PC-9 (cell line): ENCODE results near the gene SHISA5. TPM values are rescaled to one million over a fixed set of nuclear protein-coding genes. Genes with fewer than 3 reads are reported as not detected.

Source experiments
- BruUV-seq: library from RNA; stranded (reverse); fragments of 400-500 nt; replicated peaks from 2 replicates; lab custom pipeline; 2021; lab: Mats Ljungman, UMichigan
- CTCF ChIA-PET: fragments of 300-600 bp; sonication (Branson Sonifier 250); formaldehyde crosslinking; loops from one replicate; lab custom pipeline; 2022; ENCODE audit warnings: antibody characterized with exemption; lab: Charles Lee
- POLR2A ChIA-PET: fragments of 300-600 bp; sonication (Branson Sonifier 250); formaldehyde crosslinking; loops from one replicate; lab custom pipeline; 2022; ENCODE audit warnings: antibody characterized with exemption; ENCODE audit not compliant: unreplicated experiment; lab: Charles Lee
- DNase-seq, 2 experiments: peaks; one replicate each; pipeline versions ENCODE4 v3.0.0 to v3.0.0-alpha.2; 2015 to 2022; ENCODE audit warnings: mixed read lengths in 1 of 2
- H2AFZ ChIP-seq: fragments of 200-600 bp; sonication (generic); 2 replicates; pipeline ENCODE4 v1.8.1; 2017; ENCODE audit warnings: antibody characterized with exemption
- H3F3A ChIP-seq: fragments of 200-600 bp; sonication (generic); 2 replicates; pipeline ENCODE4 v1.8.1; 2017; ENCODE audit warnings: antibody characterized with exemption, mild to moderate bottlenecking, low read depth; ENCODE audit not compliant: insufficient read depth
- H3K27ac ChIP-seq: fragments of 200-600 bp; sonication (generic); 2 replicates; pipeline ENCODE4 v1.6.1; 2016; ENCODE audit warnings: mixed run types
- H3K27me3 ChIP-seq: fragments of 200-600 bp; sonication (generic); 2 replicates; pipeline ENCODE4 v1.6.1; 2016; ENCODE audit warnings: low read depth, mixed run types; ENCODE audit not compliant: insufficient read depth
- H3K36me3 ChIP-seq: fragments of 200-600 bp; sonication (generic); 2 replicates; pipeline ENCODE4 v1.6.1; 2016; ENCODE audit warnings: low read depth, mixed run types
- H3K4me1 ChIP-seq: fragments of 200-600 bp; sonication (generic); replicated peaks from 2 replicates; pipeline ENCODE4 v1.6.1; 2016; ENCODE audit warnings: mixed run types; ENCODE audit not compliant: insufficient read depth
- H3K4me2 ChIP-seq: fragments of 200-600 bp; sonication (generic); 2 replicates; pipeline ENCODE4 v1.6.1; 2017; ENCODE audit warnings: mixed run types
- H3K4me3 ChIP-seq: fragments of 200-600 bp; sonication (generic); 2 replicates; pipeline ENCODE4 v1.6.1; 2016; ENCODE audit warnings: mixed run types
- H3K79me2 ChIP-seq: fragments of 200-600 bp; sonication (generic); 2 replicates; pipeline ENCODE4 v1.6.1; 2017; ENCODE audit warnings: low read depth, mixed run types
- H3K9me2 ChIP-seq: fragments of 200-600 bp; sonication (generic); 2 replicates; pipeline ENCODE4 v1.8.1; 2017; ENCODE audit warnings: mild to moderate bottlenecking; ENCODE audit not compliant: insufficient read depth
- H3K9me3 ChIP-seq: fragments of 200-600 bp; sonication (generic); 2 replicates; pipeline ENCODE4 v1.8.1; 2016; ENCODE audit warnings: low read depth; ENCODE audit not compliant: insufficient read depth
- H4K20me1 ChIP-seq: fragments of 200-600 bp; sonication (generic); 2 replicates; pipeline ENCODE4 v1.8.1; 2017; ENCODE audit not compliant: insufficient read depth
- CTCF ChIP-seq: fragments of 200-600 bp; sonication (generic); conservative IDR thresholded peaks from 2 replicates; pipeline ENCODE4 v1.6.1; 2017; ENCODE audit warnings: mixed run types, antibody characterized with exemption, mild to moderate bottlenecking, moderate library complexity
- EZH2 ChIP-seq: fragments of 200-600 bp; sonication (generic); IDR thresholded peaks from 2 replicates; pipeline ENCODE4 v1.8.0; 2017; ENCODE audit warnings: antibody characterized with exemption, low read depth
- intact Hi-C: fragments of 100-400 bp; cut with micrococcal nuclease; formaldehyde crosslinking; loops from one replicate; pipeline ENCODE4 v1.10.0; 2022; ENCODE audit not compliant: unreplicated experiment
- total RNA-seq: library from RNA; stranded (reverse); gene quantifications from 2 replicates; pipeline ENCODE4 v1.2.3, GENCODE V29; 2021

Gene SHISA5
- total RNA-seq, 1 experiment from 2014 or later, result 133 TPM

GRCh38 chr3:48465531-48466378 lies 38.2 kb downstream of the SHISA5 start:
- CTCF ChIA-PET, result interaction anchor here (0.6 to 1.0 kb wide), 2 partner anchors 83 to 1761 kb away, joined by 3 read pairs; no protein-coding TSS in a partner anchor
- H2AFZ ChIP-seq, result no peak overlapping the region

GRCh38 chr3:48465237-48465530 lies 38.8 kb downstream of the SHISA5 start:
- Histone ChIP-seq H3F3A (peaks cover 5% of the 10 kb centered on the region; the same call in 1 of the 2 replicates), H3K36me3 (no peaks in the 10 kb centered on the region), H3K4me1 (peaks cover 18% of the 10 kb centered on the region), H2AFZ (no peak overlapping the region), H3K4me2 (peak overlapping the region; percentile 50), H3K9me2 (no peaks in the 10 kb centered on the region), H4K20me1 (no peaks in the 10 kb centered on the region), H3K4me3 (no peak overlapping the region), H3K9me3 (no peaks in the 10 kb centered on the region), H3K27me3 (no peaks in the 10 kb centered on the region), H3K27ac (peak overlapping the region; percentile 99), H3K79me2 (peaks cover 20% of the 10 kb centered on the region)
- ChIA-PET POLR2A (interaction anchor here (0.7 kb wide), 1 partner anchor 89 kb away, joined by 3 read pairs; no protein-coding TSS in a partner anchor), CTCF (interaction anchor here (1.0 kb wide), 1 partner anchor 84 kb away, joined by 3 read pairs; no protein-coding TSS in a partner anchor)
- TF ChIP-seq EZH2 (no peak), CTCF (no peak)
- intact Hi-C loops, result loop anchor here (1.0 to 5.0 kb wide), 7 partner anchors 8 to 220 kb away; partner anchors contain the start of genes COL7A1 and NCKIPSD
- BruUV-seq, result no TSS peak
- no peak for DNase-seq

More at GRCh38 chr3:48465531-48466378, 38.2 kb downstream of the SHISA5 start:
- Histone ChIP-seq H3K4me3 (peak overlapping the region; percentile 63), H3K36me3 (no peaks in the 10 kb centered on the region), H3K79me2 (peaks cover 24% of the 10 kb centered on the region), H3K27ac (peak overlapping the region; percentile 99), H3K27me3 (no peaks in the 10 kb centered on the region), H4K20me1 (no peaks in the 10 kb centered on the region), H3K9me2 (no peaks in the 10 kb centered on the region), H3K4me1 (peaks cover 21% of the 10 kb centered on the region), H3K4me2 (peak overlapping the region; percentile 93), H3F3A (peaks cover 5% of the 10 kb centered on the region; the same call in 1 of the 2 replicates), H3K9me3 (no peaks in the 10 kb centered on the region)
- BruUV-seq, result no TSS peak
- intact Hi-C loops, result loop anchor here (1.0 to 5.0 kb wide), 7 partner anchors 8 to 220 kb away; partner anchors contain the start of genes COL7A1 and NCKIPSD
- TF ChIP-seq EZH2 (no peak), CTCF (peak; percentile 70)
- POLR2A ChIA-PET, result interaction anchor here (0.7 kb wide), 1 partner anchor 88 kb away, joined by 3 read pairs; no protein-coding TSS in a partner anchor
- peak; percentile 98 to 100 for DNase-seq

GRCh38 chr3:48464713-48465221 lies 39.2 kb downstream of the SHISA5 start:
- H3K4me2 ChIP-seq, result peak overlapping the region; percentile 50; the same call in 1 of the 2 replicates

More at GRCh38 chr3:48464713-48465221, 39.2 kb downstream of the SHISA5 start:
- DNase-seq, result no peak
- Histone ChIP-seq H2AFZ (no peak overlapping the region), H3K27me3 (no peaks in the 10 kb centered on the region), H3K4me3 (no peak overlapping the region), H3K9me2 (no peaks in the 10 kb centered on the region), H3K9me3 (no peaks in the 10 kb centered on the region), H3K36me3 (no peaks in the 10 kb centered on the region), H3K4me1 (peaks cover 14% of the 10 kb centered on the region), H3K79me2 (peaks cover 20% of the 10 kb centered on the region), H4K20me1 (no peaks in the 10 kb centered on the region), H3F3A (peaks cover 5% of the 10 kb centered on the region; the same call in 1 of the 2 replicates), H3K27ac (peak overlapping the region; percentile 99)
- ChIA-PET CTCF (no interaction called here), POLR2A (interaction anchor here (0.5 to 0.7 kb wide), 2 partner anchors 10 to 89 kb away, joined by 3 to 6 read pairs; no protein-coding TSS in a partner anchor)
- intact Hi-C loops, result loop anchor here (1.0 to 5.0 kb wide), 7 partner anchors 9 to 221 kb away; partner anchors contain the start of genes COL7A1 and NCKIPSD
- TF ChIP-seq EZH2 (no peak), CTCF (no peak)
- no TSS peak for BruUV-seq
